ENCODE results near the gene ATG9B. TPM values are rescaled to one million over a fixed set of nuclear protein-coding genes. Genes with fewer than 3 reads are reported as not detected.
A peak's percentile ranks its signal among the peaks of the same experiment; 100 is the strongest.
"Not testable (repeated sequence)": the region's sequence is repeated elsewhere in the genome, so short reads cannot be mapped to it uniquely, and the experiment has no call there.

ATG9B gene
- total RNA-seq, 1 donor from 2014 or later, result not detected

- intact Hi-C loops (cut with DNase I), result no loop called here
- ATAC-seq (ENCODE audit: poor library complexity) (peak; percentile 75), DNase-seq (peak; percentile 88)
These were observed 35.2 kb upstream of the ATG9B start, which contains the start of gene SLC4A2 for GRCh38 chr7:151059367-151060112. TSS of gene SLC4A2 (plus strand) at chr7:151059589. CDS start at chr7:151061988, 2,399 bp downstream.

- ATAC-seq (ENCODE audit: poor library complexity) (no peak), DNase-seq (no peak)
- intact Hi-C loops (cut with DNase I), result no loop called here
These were observed 34.6 kb upstream of the ATG9B start for GRCh38 chr7:151058781-151059366.

GRCh38 chr7:151057989-151058780, 33.9 kb upstream of the ATG9B start:
- peak; percentile 89 for ATAC-seq (ENCODE audit: poor library complexity)
- peak; percentile 99 for DNase-seq
- intact Hi-C loops (cut with DNase I), result no loop called here

- intact Hi-C loops (cut with DNase I), result no loop called here
- no peak for DNase-seq
- ATAC-seq (ENCODE audit: poor library complexity), result peak; percentile 0
These were observed 33.3 kb upstream of the ATG9B start, which contains the start of gene CDK5 for GRCh38 chr7:151057506-151057988. TSS of gene CDK5 (minus strand) at chr7:151057897. CDS start at chr7:151057848, 49 bp downstream.

DNA sequence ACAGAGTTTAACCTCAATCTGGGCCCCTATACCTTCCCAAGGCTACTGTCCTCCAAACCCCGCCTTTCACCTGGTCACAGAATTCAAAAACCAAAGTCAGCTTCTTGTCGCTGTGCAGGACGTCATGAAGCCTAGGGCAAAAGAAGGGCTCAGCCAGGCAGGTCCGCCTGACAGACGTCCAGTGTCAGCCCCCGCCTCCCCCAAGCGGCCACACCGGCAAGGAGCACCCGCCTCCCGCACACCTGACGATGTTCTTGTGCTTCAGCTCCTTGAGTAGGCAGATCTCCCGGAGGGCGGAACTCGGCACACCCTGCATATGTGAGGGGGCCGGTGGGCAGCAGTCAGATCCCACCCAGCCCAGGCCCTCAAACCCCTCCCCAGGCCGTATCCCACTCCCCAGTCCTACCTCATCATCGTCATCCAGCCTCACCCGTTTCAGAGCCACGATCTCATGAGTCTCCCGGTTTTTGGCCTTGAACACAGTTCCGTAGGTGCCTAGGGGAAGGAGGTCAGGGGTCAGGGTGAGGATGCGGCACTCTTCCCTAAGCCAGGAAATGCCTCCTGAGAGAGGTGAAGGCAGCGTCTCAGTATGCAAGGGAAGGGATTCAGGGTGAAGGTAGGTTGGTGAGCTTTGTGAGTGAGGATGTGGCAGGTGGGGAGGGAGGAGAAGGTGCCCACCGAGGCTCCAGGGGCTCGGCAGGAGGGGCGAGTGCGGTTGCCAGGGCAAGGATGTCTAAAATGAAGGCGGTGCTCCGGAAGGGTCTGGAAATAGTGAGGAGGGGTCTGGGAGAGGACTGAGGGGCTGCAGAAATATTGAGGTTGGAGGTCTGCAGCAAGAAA, 32.6 kb upstream of the ATG9B start:
- ATAC-seq (ENCODE audit: poor library complexity), result no peak
- DNase-seq, result no peak
- intact Hi-C loops (cut with DNase I), result no loop called here

DNA sequence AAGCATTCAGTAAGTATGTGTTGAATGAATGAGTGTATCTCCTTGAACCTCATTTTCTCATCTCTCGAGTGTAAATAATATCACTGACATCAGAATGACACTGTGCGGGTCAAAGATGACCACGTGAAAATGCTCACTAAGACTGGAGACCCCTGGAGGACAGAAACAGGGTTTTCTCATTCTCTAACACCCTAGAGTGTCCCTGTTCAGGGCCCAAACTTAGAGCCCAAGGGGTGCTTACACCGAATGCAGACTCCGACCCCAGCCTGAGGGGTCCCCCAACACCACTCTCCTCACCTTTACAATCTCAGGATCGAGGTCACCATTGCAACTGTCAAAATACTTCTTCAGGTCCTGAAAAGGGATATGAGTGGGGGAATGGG, 32.0 kb upstream of the ATG9B start:
- ATAC-seq (ENCODE audit: poor library complexity) (no peak), DNase-seq (no peak)
- intact Hi-C loops (cut with DNase I), result no loop called here

DNA sequence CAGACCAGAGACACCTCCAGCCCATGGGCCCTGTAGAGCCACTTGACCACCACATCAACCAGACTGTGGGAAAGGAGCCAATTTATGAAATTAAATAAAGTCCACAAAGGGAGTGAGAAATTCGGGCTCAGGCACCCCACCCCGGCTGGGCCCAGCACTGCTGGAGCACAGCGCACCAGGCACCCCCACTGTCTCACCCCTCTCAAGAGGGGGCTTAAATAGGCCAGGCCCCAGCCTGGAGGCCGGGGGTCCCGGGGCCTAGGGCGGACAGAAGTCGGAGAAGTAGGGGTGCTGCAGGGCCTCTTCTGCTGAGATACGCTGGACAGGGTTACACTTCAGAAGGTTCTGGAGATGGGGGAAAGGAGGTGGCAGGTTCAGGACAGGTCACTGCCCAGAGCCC, 29.5 kb upstream of the ATG9B start:
- intact Hi-C loops (cut with DNase I), result no loop called here
- DNase-seq, result no peak

GRCh38 chr7:151053096-151053495, 28.8 kb upstream of the ATG9B start:
- intact Hi-C loops (cut with DNase I), result no loop called here

More for the DNA sequence above, 29.5 kb upstream of the ATG9B start:
- ATAC-seq (ENCODE audit: poor library complexity), result no peak

DNA sequence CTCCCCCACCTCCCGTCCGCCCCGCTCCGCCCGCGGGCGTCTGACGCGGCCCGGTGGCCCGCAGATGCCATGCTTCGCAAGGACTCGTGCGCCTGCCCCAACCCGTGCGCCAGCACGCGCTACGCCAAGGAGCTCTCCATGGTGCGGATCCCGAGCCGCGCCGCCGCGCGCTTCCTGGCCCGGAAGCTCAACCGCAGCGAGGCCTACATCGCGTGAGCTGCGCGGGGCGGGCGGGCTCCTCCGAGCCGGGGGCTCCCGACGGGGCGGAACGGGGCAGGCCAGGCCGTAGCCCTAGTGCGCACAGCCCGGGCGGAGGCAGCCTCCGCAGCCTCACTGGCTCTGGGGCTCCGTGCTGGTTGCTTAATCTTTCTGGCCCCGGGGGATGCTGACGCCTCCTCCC, 26.8 kb upstream of the ATG9B start:
- DNase-seq, result peak; percentile 71
- intact Hi-C loops (cut with DNase I), result no loop called here
- ATAC-seq (ENCODE audit: poor library complexity), result peak; percentile 69

More at GRCh38 chr7:151053096-151053495, 28.8 kb upstream of the ATG9B start:
- DNase-seq (no peak), ATAC-seq (ENCODE audit: poor library complexity) (no peak)

- ATAC-seq (ENCODE audit: poor library complexity) (no peak), DNase-seq (no peak)
- intact Hi-C loops (cut with DNase I), result no loop called here
These were observed 24.7 kb upstream of the ATG9B start for GRCh38 chr7:151048911-151049463.

GRCh38 chr7:151047976-151048815, 23.9 kb upstream of the ATG9B start, which contains the start of gene ASIC3:
TSS of gene ASIC3 (plus strand) at chr7:151048531. CDS start at chr7:151048886, 355 bp downstream.
- DNase-seq, result no peak
- intact Hi-C loops (cut with DNase I), result no loop called here
- no peak for ATAC-seq (ENCODE audit: poor library complexity)

GRCh38 chr7:151046603-151047573, 22.6 kb upstream of the ATG9B start:
- ATAC-seq (ENCODE audit: poor library complexity), result no peak
- DNase-seq, result no peak
- intact Hi-C loops (cut with DNase I), result no loop called here

GRCh38 chr7:151045967-151046366, 21.7 kb upstream of the ATG9B start:
- intact Hi-C loops (cut with DNase I), result no loop called here
- DNase-seq, result no peak
- no peak for ATAC-seq (ENCODE audit: poor library complexity)

GRCh38 chr7:151045262-151045661, 21.0 kb upstream of the ATG9B start:
- ATAC-seq (ENCODE audit: poor library complexity) (no peak), DNase-seq (no peak)
- intact Hi-C loops (cut with DNase I), result no loop called here

DNA sequence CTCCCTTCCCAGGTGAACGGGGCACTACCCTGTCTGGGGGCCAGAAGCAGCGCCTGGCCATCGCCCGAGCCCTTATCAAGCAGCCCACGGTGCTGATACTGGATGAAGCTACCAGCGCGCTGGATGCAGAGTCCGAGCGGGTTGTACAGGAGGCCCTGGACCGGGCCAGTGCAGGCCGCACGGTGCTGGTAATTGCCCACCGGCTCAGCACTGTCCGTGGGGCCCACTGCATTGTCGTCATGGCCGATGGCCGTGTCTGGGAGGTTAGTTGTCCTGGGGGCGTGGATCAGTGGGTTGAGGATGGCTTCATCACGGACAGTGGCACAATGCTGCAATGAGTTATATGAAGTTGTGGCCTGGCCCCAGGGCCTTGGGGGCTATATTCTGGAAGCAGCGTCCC, 19.7 kb upstream of the ATG9B start:
- ATAC-seq (ENCODE audit: poor library complexity) (no peak), DNase-seq (no peak)
- intact Hi-C loops (cut with DNase I), result no loop called here

DNA sequence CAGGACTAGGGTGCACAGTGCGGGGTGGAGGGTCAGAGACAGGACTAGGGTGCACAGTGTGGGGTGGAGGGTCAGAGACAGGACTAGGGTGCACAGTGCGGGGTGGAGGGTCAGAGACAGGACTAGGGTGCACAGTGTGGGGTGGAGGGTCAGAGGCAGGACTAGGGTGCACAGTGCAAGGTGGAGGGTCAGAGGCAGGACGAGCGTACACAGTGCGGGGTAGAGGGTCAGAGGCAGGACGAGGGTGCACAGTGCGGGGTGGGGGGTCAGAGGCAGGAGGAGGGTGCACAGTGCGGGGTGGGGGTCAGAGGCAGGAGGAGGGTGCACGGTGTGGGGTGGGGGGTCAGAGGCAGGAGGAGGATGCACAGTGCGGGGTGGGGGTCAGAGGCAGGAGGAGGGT, 19.2 kb upstream of the ATG9B start:
- ATAC-seq (ENCODE audit: poor library complexity); DNase-seq; intact Hi-C loops (cut with DNase I): not testable (repeated sequence)
